ENCODE results near the gene TSPAN32.

Gene TSPAN32

GRCh38 chr11:2366733-2367132 lies 64.9 kb downstream of the TSPAN32 start:
- no peak for DNase-seq (ENCODE audit: low read depth)

GRCh38 chr11:2367266-2368160 lies 65.7 kb downstream of the TSPAN32 start:
- DNase-seq (ENCODE audit: low read depth), result no peak
